Spleen (tissue), 7 donors: ENCODE measurements around the gene RPLP1.

Experiments used
- CTCF ChIP-seq, 11 experiments: fragments of 200-600 bp in 7 of 11; fragments of 450-650 bp in 4 of 11; sonication (generic) in 4 of 11; IDR thresholded peaks in 8 of 11; conservative IDR thresholded peaks in 3 of 11; 1 replicate in 7 of 11; 2 replicates in 4 of 11; pipeline versions ENCODE4 v1.4.0 to v1.8.0; 2016 to 2021; ENCODE audit warnings: antibody characterized with exemption in 11 of 11, inconsistent platforms in 4 of 11, mild to moderate bottlenecking in 1 of 11
- POLR2A ChIP-seq, 3 donors: fragments of 450-650 bp; IDR thresholded peaks; one replicate each; pipeline ENCODE4 v1.5.1; 2017; ENCODE audit warnings: antibody characterized with exemption in 3 of 3, mild to moderate bottlenecking in 1 of 3
- donor health status: DM: no; HTN: no; CAD: no; lungs with moderate emphysema.
- donor health status: DM: no; HTN: no; CAD: no.
- donor health status: DM: no; HTN: no; CAD: no.

- no peak for TF ChIP-seq POLR2A (IDR thresholded peaks at IDR 0.05)
- no peak for TF ChIP-seq CTCF (IDR thresholded peaks at IDR 0.05 in 8 of 11, conservative IDR thresholded peaks at IDR 0.05 in 3 of 11)
Observed at GRCh38 chr15:69497076-69497475, 44.5 kb downstream of the RPLP1 start.
